Activated CD4-positive, alpha-beta T cell treated with anti-CD3 and anti-CD28 coated beads, Interleukin-2, amount 10 ng/mL, durations not matched to agents 24 days and 14 days (primary cell): ENCODE measurements around the gene MRPL20. TPM values are rescaled to one million over a fixed set of nuclear protein-coding genes. Genes with fewer than 3 reads are reported as not detected.
"Not testable (repeated sequence)": the region's sequence is repeated elsewhere in the genome, so short reads cannot be mapped to it uniquely, and the experiment has no call there.

Experiments used
- DNase-seq: peaks from one replicate; pipeline ENCODE4 v3.0.0; 2022
- H3K27ac Mint-ChIP-seq: one replicate; pipeline ENCODE4 v1.8.0; 2022; ENCODE audit warnings: mild to moderate bottlenecking, mixed read lengths
- H3K27me3 Mint-ChIP-seq: one replicate; pipeline ENCODE4 v1.8.0; 2022; ENCODE audit warnings: mixed read lengths
- H3K36me3 Mint-ChIP-seq: one replicate; pipeline ENCODE4 v1.8.0; 2022; ENCODE audit warnings: low read depth, mild to moderate bottlenecking, mixed read lengths
- H3K4me1 Mint-ChIP-seq: one replicate; pipeline ENCODE4 v1.8.0; 2021; ENCODE audit warnings: mixed read lengths
- H3K4me3 Mint-ChIP-seq: one replicate; pipeline ENCODE4 v1.8.0; 2022; ENCODE audit warnings: mild to moderate bottlenecking, moderate library complexity, mixed read lengths
- H3K9me3 Mint-ChIP-seq: one replicate; pipeline ENCODE4 v1.8.0; 2021; ENCODE audit warnings: mixed read lengths
- intact Hi-C: fragments of 100-400 bp; cut with micrococcal nuclease; formaldehyde crosslinking; loops from one replicate; pipeline ENCODE4 v1.15.1; 2023
- total RNA-seq: library from RNA; stranded (reverse); gene quantifications from 2 replicates; pipeline ENCODE4 v1.2.3, GENCODE V29; 2022

The MRPL20 gene
- total RNA-seq, 1 donor from 2014 or later, result 194 TPM

GRCh38 chr1:1417396-1417795 lies 10.3 kb upstream of the MRPL20 start:
- DNase-seq, intact Hi-C loops, H3K4me3 Mint-ChIP-seq, H3K27ac Mint-ChIP-seq, H3K9me3 Mint-ChIP-seq, H3K27me3 Mint-ChIP-seq, H3K4me1 Mint-ChIP-seq, H3K36me3 Mint-ChIP-seq: not testable (repeated sequence)

DNA sequence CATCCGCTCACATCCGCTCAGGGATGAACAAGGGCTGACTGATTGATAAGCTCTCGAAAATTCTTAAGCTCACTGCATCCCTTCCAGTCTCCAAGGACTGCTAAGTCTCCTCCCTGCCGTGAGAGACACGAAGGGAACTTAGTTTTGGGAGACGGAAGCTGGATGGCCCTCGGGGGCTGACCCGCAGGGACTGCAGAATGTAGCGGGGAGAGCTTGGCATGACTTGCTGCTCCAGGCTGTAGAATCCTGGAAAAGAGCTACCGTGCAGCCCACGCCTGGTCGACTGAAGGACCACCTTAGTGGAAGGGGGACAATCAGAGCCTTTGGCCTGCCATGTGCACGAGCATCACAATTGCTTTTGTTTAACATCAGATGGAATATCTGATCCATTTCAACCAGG lies 8.7 kb upstream of the MRPL20 start:
- DNase-seq, result no peak
- H3K27me3 Mint-ChIP-seq, result peaks cover 3% of the 10 kb centered on the region

DNA sequence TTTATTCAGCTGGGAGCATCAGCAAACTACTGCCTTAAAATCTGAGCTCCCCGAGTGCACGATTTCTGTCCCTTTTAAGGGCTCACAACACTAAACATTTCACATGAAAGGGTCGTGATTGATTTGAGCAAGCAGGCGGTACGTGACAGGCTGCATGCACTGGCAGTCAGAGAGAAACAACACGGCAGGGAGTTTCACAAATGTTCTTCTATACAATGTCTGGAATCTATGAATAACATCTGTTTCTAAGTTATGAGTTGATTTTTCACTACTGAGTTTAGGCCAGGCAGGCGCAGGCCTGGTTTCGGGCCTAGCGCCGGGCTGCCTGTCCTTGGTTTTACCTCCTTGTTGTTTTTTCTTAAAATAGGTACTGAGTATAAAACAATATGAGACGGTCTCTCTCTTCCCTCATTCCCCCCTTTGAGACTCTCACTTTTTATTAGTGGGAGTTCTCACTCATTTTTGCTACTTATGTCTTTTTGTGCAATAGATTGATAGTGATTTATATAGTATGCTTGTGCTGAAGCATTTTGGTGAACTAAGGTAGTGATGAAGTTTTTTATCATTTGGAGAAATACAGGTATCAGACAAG lies 5.3 kb upstream of the MRPL20 start:
- DNase-seq, H3K4me3 Mint-ChIP-seq, H3K27me3 Mint-ChIP-seq, intact Hi-C loops, H3K27ac Mint-ChIP-seq, H3K4me1 Mint-ChIP-seq, H3K9me3 Mint-ChIP-seq: not testable (repeated sequence)
- H3K36me3 Mint-ChIP-seq, result peaks cover 15% of the 10 kb centered on the region

More for the DNA sequence above, 8.7 kb upstream of the MRPL20 start:
- Mint-ChIP-seq H3K36me3 (no peaks in the 10 kb centered on the region), H3K27ac (no peak overlapping the region), H3K9me3 (no peaks in the 10 kb centered on the region), H3K4me3 (no peak overlapping the region), H3K4me1 (peaks cover 5% of the 10 kb centered on the region)
- intact Hi-C loops, result no loop called here

DNA sequence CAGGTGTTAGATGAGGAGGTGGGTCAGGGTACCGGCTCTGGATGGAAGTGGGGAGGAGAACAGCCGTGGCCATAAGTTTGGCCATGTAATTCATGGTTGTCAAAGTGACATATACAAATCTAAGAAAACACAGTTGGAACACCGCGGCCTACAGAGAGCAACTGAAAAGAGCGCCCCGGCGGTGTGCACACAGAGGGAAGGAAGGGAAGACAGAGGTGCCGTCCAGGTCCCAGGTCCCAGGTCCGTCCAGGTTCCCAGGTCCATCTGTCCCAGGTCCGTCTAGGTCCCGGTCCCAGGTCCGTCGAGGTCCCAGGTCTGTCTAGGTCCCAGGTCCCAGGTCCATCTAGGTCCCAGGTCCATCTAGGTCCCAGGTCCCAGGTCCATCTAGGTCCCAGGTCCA lies 4.5 kb upstream of the MRPL20 start:
- H3K9me3 Mint-ChIP-seq, result no peaks in the 10 kb centered on the region
- H3K36me3 Mint-ChIP-seq, result peaks cover 18% of the 10 kb centered on the region
- H3K4me1 Mint-ChIP-seq, result peaks cover 7% of the 10 kb centered on the region
- H3K27ac Mint-ChIP-seq, result no peak overlapping the region
- H3K27me3 Mint-ChIP-seq, result no peaks in the 10 kb centered on the region
- no peak overlapping the region for H3K4me3 Mint-ChIP-seq
- intact Hi-C loops, result no loop called here
- DNase-seq, result no peak

DNA sequence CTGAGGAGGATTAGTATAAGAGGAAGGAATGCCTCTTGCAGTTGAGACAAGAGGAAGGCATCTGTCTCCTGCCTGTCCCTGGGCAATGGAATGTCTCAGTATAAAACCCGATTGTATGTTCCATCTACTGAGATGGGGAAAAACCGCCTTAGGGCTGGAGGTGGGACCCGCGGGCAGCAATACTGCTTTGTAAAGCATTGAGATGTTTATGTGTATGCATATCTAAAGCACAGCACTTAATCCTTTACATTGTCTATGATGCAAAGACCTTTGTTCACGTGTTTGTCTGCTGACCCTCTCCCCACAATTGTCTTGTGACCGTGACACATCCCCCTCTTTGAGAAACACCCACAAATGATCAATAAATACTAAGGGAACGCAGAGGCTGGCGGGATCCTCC lies 3.1 kb upstream of the MRPL20 start:
- H3K9me3 Mint-ChIP-seq, intact Hi-C loops, H3K4me3 Mint-ChIP-seq, H3K27me3 Mint-ChIP-seq, DNase-seq, H3K27ac Mint-ChIP-seq: not testable (repeated sequence)
- Mint-ChIP-seq H3K4me1 (peaks cover 13% of the 10 kb centered on the region), H3K36me3 (peaks cover 32% of the 10 kb centered on the region)

DNA sequence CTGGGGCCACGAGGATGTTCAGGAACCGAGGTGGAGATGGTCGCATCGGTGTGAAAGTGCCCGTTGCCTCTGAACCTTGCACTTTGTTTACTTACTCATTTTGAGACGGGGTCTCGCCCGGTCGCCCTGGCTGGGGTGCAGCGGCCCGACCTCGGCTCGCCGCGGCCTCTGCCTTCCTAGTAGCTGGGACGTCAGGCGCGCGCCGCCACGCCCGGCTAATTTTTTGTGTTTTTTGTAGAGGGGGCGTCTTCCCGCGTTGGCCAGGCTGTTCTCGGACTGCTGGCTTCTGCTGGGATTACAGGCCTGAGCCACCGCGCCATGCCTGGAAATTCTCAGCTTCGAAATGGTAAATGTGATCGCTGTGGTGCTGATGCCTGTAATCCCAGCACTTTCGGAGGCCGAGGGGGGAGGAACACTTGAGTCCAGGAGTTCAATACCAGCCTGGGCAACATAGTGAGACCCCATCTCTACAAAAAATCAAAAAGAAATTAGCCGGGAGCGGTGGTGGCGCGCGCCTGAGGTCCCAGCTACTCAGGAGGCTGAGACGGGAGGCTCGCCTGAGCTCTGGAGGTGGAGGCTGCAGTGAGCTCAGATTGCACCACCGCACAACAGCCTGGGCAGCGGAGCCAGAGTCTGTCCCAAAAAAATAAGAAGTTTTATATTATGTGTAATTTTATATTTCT lies 684 bp upstream of the MRPL20 start:
- no peaks in the 10 kb centered on the region for H3K9me3 Mint-ChIP-seq
- H3K36me3 Mint-ChIP-seq, result peaks cover 51% of the 10 kb centered on the region

DNA sequence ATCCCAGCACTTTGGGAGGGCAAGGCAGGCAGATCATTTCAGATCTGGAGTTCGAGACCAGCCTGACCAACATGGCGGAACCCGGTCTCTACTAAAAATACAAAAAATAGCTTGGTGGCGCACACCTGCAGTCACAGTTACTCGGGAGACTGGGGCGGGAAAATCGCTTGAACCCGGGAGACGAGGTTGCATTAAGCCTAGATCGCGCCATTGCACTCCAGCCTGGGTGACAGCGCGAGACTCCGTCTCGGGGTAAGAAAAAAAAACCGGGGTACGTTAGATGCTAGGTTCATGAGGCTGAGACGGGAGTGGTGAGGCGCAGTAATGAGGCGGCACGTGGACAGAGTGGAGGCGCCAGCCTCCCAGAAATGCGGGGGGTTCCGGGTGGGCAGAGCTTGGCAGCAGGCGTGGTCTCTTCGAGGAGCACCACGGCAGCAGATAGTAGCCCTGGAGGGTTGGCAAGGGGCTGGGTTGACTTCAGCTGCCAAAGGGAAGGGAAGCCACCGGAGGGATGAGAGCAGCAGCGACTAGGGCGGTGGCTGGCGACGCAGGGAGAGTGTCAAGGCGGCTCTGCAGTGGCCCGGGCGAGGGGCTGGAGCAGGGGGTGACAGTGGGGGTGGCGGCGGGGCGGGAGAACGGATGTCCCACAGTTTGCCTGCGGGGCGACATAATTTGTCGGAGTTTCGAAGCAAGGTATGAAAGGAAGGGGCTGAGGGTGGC lies 832 bp downstream of the MRPL20 start:
- peak overlapping the region; percentile 96 for H3K4me3 Mint-ChIP-seq
- H3K36me3 Mint-ChIP-seq, result peaks cover 64% of the 10 kb centered on the region

More for the DNA sequence above, 684 bp upstream of the MRPL20 start:
- Mint-ChIP-seq H3K27me3 (no peaks in the 10 kb centered on the region), H3K4me1 (peaks cover 21% of the 10 kb centered on the region), H3K4me3 (peak overlapping the region; percentile 96), H3K27ac (peak overlapping the region; percentile 84)
- intact Hi-C loops, result loop anchor here (1.0 to 5.0 kb wide), 5 partner anchors 8 to 105 kb away; partner anchors contain the start of genes ATAD3A, ATAD3B, AURKAIP1 and CCNL2
- DNase-seq, result peak; percentile 77

GRCh38 chr1:1403653-1404052 lies 3.4 kb downstream of the MRPL20 start:
- Mint-ChIP-seq H3K27ac (peak overlapping the region; percentile 7), H3K36me3 (peaks cover 74% of the 10 kb centered on the region), H3K9me3 (no peaks in the 10 kb centered on the region), H3K4me3 (peak overlapping the region; percentile 18), H3K27me3 (no peaks in the 10 kb centered on the region), H3K4me1 (peaks cover 38% of the 10 kb centered on the region)
- intact Hi-C loops, result no loop called here
- DNase-seq, result no peak

More for the DNA sequence above, 832 bp downstream of the MRPL20 start:
- intact Hi-C loops, result loop anchor here (2.0 to 5.0 kb wide), 2 partner anchors 35 to 106 kb away; partner anchors contain the start of gene ATAD3A
- H3K27me3 Mint-ChIP-seq, result no peaks in the 10 kb centered on the region
- H3K4me1 Mint-ChIP-seq, result peaks cover 30% of the 10 kb centered on the region
- H3K9me3 Mint-ChIP-seq, result no peaks in the 10 kb centered on the region
- DNase-seq, result no peak
- H3K27ac Mint-ChIP-seq, result peak overlapping the region; percentile 95

DNA sequence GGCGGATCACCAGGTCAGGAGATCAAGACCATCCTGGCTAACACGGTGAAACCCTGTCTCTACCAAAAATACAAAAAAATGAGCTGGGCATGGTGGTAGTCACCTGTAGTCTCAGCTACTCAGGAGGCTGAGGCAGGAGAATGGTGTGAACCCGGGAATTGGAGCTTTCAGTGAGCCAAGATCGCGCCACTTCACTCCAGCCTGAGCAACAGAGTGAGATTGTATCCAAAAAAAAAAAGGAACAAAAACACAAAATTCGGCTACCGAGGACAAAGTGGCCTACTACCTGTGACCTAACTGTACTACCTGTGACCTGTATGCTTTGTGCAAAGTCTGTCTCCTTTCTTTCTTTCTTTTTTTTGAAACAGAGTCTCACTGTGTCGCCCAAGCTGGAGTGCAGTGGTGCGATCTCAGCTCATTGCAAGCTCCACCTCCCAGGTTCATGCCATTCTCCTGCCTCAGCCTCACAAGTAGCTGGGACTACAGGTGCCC lies 4.1 kb downstream of the MRPL20 start:
- peaks cover 37% of the 10 kb centered on the region for H3K4me1 Mint-ChIP-seq
- not testable (repeated sequence) for DNase-seq

GRCh38 chr1:1402072-1402900 lies 4.8 kb downstream of the MRPL20 start:
- Mint-ChIP-seq H3K27me3 (no peaks in the 10 kb centered on the region), H3K4me3 (peak overlapping the region; percentile 92), H3K4me1 (peaks cover 43% of the 10 kb centered on the region), H3K27ac (peak overlapping the region; percentile 66), H3K9me3 (no peaks in the 10 kb centered on the region), H3K36me3 (peaks cover 78% of the 10 kb centered on the region)
- DNase-seq, result peak; percentile 81
- intact Hi-C loops, result no loop called here

More for the DNA sequence above, 4.1 kb downstream of the MRPL20 start:
- H3K27me3 Mint-ChIP-seq, intact Hi-C loops, H3K9me3 Mint-ChIP-seq, H3K4me3 Mint-ChIP-seq: not testable (repeated sequence)
- H3K27ac Mint-ChIP-seq, result peak overlapping the region; percentile 7
- peaks cover 74% of the 10 kb centered on the region for H3K36me3 Mint-ChIP-seq

- no peaks in the 10 kb centered on the region for H3K9me3 Mint-ChIP-seq
- peaks cover 76% of the 10 kb centered on the region for H3K36me3 Mint-ChIP-seq
- intact Hi-C loops, result no loop called here
- H3K27ac Mint-ChIP-seq, result peak overlapping the region; percentile 66
- no peak for DNase-seq
- peaks cover 43% of the 10 kb centered on the region for H3K4me1 Mint-ChIP-seq
- H3K4me3 Mint-ChIP-seq, result peak overlapping the region; percentile 92
- no peaks in the 10 kb centered on the region for H3K27me3 Mint-ChIP-seq
These were observed 5.6 kb downstream of the MRPL20 start for GRCh38 chr1:1401457-1402010.

GRCh38 chr1:1400576-1401456 lies 6.3 kb downstream of the MRPL20 start:
- Mint-ChIP-seq H3K4me3 (peak overlapping the region; percentile 92), H3K27me3 (no peaks in the 10 kb centered on the region), H3K27ac (peak overlapping the region; percentile 90), H3K4me1 (peaks cover 41% of the 10 kb centered on the region), H3K36me3 (peaks cover 69% of the 10 kb centered on the region), H3K9me3 (no peaks in the 10 kb centered on the region)
- no peak for DNase-seq
- intact Hi-C loops, result no loop called here
